ENCODE results near the gene KDM4B.

KDM4B gene

DNA sequence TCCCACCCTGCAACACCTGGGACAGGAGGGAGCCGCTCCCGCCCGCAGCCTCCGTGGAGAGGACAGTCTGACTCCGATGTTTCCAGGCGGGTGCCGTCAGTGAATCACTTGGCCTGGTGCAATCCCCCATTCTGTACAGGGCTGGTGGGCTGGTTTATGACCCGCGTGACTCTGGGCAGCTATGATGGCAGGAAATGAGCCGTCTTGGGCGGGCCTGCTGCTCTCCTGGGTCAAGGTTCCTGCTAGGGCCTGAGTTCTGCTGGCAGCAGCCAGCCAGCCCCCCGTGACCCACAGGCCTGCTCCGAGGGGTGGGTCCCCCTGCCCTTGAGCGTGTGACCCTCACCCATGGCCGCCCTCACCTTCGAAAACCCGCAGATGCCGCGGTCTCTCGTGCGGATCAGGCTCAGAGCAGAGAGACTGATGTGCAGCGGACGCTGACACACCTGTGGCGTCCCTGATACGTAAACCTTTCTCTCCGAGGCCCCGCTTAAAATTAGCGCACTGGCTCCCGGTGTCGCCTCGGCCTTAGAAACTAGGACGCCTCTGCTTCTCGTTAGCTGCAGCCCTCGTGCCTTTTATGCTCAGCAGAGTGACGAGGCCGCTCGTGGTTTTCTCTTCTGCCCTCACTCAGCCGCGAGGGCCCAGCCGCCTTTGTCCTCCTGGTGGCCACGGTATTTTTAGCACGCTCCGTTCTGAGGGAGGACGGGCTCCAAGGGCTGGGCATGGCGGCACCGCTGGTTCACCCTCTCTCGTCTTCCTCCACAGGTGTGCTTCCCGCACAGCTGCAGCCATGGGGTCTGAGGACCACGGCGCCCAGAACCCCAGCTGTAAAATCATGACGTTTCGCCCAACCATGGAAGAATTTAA lies 63.4 kb downstream of the KDM4B start:
- DNase-seq (ENCODE audit: low read depth), result no peak

DNA sequence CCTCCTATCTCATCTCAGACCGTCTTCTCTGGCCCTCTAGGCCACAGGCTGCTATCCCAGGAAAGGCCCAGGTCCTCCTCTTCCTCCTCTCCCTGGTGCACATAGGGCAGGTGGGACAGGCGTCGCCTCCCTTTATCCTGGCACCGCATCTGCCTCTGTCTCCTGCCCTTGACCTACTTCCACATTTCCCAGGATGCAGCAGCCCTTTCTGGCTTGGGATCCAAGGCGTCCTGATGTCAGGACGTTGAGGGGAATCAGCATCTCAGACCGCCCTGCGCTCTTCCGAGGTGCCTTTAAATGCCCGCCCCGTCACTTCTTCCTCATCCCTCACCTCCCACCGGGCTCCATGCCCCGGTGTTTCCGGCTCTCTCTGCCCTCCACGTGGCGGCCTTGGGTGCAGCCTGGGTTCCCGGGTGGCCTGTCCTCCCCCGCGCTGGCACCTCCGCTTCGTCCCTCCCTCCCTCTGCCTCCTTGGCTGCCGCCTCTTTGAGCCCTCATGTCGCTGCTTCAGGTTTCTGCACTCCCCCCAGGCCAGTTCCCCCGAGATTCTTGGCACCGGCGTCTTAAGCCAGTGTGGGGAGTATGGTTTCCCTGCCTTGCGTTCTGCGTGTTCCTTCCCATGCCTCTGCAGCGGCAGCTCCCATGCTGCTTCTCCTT lies 66.3 kb downstream of the KDM4B start:
- no peak for DNase-seq (ENCODE audit: low read depth)

DNA sequence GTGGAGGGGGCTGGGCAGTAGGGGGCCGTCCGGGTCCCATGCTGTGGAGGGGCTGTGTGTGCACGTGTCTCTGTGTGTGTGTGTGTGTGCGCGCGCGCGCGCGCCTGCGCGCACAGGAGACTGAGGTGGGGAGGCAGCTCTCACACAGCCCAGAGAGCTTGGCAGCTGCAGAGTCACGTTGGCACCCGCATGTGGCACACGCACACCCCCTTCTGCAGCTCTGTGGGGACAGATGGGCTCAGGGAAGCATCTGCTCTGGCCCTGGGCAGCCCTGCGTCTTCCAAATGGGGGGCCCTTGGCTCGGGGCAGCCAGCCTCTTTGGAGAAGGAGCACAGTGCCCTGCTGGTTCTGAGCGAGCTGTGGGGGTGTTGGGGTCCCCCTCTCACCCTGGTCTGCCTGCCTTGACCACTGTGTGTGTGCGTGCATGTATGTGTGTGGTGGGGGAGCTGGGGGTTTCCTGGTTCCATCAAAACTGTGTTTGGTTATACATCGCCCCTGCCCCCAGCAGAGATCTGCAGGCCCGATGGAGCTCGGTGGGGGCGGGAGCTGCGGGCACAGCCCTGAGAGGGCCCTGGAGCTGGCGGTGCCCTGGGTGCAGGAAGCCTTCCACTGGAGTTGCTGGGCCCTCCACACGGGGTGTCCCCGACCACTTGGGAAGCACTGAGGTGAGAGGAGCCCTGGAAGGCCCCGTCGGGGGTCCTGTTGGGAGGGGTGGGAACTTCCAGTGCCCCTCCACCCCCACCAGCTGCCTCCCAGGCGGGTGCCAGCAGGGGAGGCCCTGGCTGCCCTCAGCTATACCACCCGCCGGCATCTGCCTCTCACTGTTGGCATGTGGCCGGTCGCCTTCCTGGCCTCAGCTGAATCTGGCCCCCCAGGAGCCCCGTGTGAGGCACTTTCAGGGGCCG lies 67.1 kb downstream of the KDM4B start:
- no peak for DNase-seq (ENCODE audit: low read depth)

DNA sequence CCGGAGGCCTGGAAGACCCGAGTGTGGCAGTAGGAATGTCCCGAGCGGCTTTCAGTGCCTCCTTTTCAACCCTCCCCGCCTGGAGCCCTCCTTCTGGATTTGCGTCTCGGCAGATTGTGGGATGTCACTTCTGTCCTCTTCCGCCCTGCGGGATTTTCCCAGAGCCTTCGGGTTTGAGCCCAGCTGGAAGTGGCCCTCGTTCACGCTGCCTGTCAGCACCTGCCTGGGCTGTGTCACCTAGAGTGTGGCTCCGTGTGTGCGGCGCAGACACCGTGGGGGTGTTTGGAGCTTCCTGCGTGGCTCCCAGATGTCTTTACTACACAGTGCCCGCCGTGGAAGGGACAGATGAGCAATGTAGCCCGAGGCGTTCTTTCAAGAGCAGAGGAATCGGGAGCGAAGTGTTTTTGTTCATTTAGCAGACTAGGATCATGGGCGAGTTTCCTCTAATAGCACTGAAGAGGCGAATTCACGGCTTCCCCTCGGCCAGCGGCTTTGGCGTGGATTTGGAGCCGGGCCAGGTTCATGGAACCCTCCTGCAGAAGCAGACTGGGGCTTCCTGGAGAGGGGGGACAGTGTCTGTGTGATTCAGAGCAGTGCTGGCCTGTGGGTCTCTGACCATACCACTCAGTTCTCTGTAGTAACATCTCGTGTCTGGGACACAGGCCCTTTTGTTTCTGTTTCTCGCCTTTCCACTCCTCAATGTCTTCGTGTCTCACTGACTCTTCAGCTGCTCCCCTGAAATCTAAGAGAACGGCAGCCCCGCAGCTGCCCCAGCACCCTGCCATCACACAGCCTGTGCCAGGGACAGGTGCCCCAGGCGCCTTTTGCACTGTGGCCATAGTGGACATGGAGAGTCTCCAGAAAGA lies 68.0 kb downstream of the KDM4B start:
- no peak for DNase-seq (ENCODE audit: low read depth)

DNA sequence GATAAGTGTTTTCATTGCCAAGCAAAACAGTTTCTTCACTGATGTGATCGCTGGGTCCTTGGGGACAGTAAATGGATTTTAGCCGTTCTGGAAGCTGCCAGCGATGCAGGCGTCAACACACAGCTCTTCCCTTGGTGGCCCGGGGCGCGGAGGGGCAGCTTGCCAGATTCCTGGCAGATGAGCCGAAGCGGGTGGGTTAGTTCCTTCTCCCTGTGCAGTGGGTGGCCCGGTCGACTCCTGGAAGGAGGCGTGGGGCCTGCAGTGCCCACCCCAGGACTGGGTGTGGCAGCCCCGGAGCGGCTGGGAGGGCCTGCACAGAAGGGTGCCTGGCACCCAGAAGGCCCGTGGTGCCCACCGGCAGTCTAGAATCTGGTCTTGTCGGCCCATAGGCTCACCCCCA lies 69.0 kb downstream of the KDM4B start:
- no peak for DNase-seq (ENCODE audit: low read depth)

DNA sequence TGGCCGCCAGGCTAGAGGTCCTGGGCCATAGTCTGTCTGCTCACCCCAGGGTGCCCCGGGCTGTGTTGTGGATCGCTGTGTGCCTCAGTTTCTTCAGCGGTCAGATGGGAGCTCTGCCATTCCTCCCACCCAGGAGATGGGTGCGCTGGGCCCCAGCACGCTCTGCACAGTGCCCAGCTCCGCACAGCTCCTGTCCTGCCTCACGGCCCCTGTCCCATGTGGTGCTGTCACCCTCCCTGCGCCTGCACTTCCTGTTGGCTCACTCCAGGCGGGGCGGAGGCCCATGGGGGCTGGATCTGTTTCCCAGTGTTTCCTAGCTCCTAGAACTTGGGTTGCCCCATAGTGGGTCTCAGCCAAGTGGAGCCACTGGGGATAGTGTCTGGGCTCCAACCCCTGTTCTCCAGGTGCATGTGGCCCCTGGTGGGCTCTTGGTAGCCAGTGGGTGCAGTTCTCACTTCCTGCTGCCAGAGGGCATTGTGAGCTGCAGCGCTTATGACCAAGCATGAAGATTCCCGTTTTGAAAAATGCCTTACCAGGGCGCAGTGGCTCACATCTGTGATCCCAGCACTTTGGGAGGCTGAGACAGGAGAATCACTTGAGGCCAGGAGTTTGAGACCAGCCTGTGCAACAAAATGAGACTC lies 69.8 kb downstream of the KDM4B start:
- DNase-seq (ENCODE audit: low read depth), result no peak

DNA sequence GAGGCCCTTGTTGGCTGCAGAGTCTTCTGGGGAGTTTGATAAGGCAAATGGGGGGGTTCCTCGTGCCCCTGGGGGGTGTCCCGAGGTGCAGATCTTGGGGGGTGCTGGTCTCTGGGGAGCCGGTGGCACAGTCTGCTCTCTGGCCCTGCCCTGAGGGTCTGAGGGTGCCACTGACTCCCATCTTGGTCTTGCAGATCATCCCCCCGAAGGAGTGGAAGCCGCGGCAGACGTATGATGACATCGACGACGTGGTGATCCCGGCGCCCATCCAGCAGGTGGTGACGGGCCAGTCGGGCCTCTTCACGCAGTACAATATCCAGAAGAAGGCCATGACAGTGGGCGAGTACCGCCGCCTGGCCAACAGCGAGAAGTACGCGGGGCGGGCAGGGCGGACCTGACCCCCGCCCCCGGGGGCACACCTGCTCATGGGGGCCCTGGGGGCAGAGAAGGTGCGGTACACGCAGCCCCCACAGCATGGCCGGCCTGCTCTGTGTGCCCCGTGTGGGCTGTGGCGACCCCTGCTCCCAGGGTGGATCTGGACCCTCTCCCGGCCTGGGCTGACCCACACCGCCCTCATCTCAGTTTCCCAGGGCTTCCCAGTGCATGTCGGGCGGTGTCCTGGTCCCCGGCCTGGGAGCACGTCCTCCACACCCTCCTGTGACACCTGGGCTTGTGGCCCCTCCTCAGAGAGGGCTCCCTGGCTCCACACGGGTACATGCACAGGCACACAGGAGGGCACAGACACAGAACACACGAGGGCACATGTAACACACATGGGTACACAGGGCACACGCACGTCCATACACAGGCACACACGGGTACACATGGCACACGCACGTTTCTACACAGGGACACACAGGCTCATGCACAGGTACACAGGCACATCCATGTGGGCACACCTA lies 71.0 kb downstream of the KDM4B start:
- no peak for DNase-seq (ENCODE audit: low read depth)

DNA sequence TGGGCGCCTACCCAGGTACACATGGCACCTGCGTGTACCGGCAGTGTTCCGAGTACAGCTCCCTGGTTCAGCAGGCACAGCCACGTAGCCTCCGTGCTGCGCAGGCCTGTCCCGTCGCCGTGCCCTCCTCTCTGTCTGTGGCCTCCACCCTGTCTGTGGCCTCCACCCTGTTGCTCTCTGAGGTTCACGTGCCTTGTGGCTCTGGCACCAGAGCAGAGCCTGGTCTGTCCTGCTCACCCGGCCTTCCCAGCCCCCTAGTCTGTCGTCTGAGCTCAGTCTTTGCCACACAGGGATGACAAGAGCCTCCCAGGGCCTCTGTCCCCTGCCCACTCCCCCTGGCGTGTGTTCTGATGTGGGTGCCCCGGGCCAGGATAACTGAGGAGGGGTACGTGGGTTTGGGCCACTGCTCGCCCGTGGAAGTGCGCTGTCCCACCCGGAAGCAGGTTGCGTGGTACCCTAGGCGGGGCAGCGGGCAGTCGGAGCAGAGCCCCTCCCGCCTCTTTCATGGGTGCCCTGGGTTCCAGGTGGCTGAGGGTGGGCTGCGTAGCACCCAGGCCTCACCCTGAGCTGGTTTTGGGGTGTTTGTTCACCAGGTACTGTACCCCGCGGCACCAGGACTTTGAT lies 71.7 kb downstream of the KDM4B start:
- DNase-seq (ENCODE audit: low read depth), result no peak

DNA sequence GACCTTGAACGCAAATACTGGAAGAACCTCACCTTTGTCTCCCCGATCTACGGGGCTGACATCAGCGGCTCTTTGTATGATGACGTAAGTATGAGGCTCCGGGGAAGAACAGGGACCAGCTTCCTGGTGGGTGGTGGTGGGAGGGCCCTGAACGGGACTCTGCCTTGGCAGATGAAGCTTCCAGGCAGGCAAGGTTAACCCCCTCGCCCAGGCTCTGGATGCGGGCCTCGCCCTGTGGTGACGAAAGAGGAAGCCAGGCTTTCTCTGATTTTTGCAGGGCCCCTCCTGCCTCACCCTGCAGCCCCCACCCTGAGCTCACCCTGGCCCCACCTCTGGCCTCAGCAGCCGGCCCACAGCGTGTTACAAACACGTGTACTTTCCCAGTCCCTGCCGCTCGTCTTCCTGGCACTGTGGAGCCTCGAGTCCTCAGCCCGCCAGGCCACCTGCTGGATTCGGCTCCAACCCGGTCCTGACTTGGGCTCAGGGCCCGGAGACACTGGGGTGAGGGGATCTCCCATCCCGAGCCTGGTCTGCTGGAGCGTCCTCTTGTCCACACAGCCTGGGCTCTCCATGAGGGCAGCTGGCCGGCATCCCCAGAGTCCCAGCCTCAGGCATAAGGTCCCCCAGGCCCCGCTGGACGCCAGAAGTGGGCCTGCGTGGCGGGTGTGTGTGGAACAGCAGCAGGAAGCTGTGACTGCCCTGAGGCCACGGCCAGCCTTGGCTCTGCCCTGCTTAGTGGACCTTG lies 72.4 kb downstream of the KDM4B start:
- no peak for DNase-seq (ENCODE audit: low read depth)

DNA sequence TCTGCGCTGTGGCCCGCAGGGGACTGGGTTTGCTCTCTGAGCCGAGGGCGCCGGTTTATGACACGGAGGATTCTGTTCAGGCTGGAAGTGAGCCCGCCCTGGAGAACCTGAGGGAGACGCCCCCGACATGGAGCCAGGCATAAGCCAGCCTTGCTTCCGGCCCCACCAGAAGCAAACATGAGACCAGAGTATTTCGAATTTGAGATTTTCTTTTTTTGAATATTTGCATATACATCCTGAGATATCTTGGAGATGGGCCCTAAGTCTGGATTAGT lies 72.9 kb downstream of the KDM4B start:
- no peak for DNase-seq (ENCODE audit: low read depth)

DNA sequence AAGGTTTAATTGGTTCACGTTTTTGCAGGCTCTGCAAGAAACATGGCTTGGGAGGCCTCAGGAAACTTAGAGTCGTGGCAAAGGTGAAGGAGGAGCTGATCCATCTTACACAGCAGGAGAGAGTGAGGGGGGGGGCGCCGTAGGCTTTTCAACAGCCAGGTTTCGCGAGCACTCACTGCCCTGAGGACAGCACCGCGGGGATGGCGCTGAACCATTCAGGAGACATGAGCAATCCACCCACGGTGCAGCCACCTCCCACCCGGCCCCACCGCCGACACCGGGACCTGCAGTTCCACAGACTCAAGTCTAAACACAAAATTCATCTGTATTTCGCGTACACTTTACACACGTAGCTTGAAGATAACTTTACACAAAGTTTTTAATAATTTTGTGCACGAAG lies 73.6 kb downstream of the KDM4B start:
- no peak for DNase-seq (ENCODE audit: low read depth)

DNA sequence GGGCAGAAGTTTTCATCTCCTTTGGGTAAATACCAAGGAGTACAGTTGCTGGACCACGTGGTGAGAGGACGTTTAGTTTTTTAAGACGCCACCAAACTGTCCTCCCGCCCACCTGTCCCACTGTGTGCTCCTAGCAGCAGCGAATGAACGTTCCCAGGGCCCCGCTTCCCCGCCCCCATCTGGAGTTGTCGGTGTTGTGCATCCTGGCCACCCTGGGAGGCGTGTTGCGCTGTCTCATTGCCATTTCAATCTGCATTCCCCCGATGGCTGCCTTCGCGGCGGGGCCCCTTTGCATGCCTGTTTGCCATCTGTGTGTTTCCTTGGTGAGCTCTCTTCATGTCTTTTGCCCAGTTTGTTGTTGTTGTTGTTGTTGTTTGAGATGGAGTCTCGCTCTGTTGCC lies 76.1 kb downstream of the KDM4B start:
- DNase-seq (ENCODE audit: low read depth), result no peak

DNA sequence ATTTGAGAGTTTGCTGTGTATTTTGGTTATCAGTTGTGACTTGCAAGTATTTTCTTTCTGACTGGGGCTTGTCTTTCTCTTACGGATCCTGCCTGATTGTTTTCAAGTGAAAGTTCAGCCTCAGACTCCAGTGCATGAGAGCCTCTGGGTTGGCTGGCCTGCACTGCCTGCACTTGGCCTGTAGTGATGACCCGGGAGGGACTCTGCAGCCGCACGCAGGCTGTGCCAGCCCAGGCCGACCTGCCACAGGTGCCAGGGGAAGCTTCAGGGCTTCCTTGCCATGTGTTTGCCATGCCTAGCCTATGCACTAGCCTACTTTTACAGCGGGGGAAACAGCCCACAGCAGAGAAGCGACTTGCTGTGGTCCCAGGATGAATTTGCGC lies 77.0 kb downstream of the KDM4B start:
- no peak for DNase-seq (ENCODE audit: low read depth)

DNA sequence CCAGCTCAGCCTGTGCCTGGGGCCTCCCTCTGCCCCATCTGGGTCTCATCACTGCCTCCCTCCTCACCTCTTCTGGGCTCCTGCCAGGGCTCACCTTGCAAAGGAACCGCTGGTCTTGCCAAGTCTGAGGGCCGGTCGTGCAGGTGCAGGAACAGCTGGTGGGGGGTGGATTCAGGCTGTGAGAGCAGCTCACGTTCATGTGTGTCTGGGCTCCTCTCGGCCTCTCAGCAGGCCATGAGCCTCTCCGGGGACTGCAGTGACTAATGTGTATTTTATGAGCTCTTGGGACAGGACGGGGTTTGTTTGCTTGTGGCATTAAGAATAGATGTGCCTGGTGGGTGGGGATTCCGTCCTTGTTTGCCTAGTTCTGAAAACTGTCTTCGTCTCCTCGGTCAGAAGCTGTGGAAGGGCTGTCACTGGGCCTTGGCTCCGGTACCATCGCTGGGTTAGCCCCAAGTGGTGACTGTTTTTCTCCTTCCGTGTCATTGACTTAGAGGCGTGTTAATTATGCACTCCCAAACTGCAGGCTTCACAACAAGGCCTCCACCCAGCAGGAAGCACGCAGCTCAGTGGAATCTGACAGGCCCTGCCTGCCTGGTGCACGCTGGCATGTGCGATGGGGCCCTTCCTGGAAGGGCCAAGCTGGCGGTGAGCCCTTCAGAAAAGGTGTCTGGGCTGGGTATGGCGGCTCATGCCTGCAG lies 77.6 kb downstream of the KDM4B start:
- no peak for DNase-seq (ENCODE audit: low read depth)

DNA sequence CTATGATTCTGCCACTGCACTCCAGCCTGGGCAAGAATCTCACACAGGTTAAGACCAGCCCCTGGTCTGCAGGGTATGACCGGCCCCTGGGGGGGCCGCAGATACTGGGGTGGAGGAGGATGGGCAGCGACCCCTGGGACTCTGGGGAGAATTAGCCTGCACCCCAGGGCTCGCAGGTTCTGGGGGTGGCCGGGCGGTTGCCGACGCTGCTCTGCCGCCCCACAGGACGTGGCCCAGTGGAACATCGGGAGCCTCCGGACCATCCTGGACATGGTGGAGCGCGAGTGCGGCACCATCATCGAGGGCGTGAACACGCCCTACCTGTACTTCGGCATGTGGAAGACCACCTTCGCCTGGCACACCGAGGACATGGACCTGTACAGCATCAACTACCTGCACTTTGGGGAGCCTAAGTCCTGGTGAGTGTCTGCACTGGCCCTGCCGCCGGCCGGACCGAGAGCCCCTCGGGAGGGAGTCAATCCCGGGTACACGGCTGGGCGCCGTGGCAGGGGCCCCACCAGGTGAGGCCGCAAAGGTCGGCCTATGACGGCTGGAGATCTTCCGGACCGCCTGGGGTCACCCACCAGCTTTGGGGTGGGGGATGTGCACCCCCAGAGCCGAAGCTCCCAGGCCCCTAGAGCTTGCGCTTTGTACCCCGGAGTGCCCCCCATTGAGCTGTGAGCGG lies 78.5 kb downstream of the KDM4B start:
- DNase-seq (ENCODE audit: low read depth), result no peak

DNA sequence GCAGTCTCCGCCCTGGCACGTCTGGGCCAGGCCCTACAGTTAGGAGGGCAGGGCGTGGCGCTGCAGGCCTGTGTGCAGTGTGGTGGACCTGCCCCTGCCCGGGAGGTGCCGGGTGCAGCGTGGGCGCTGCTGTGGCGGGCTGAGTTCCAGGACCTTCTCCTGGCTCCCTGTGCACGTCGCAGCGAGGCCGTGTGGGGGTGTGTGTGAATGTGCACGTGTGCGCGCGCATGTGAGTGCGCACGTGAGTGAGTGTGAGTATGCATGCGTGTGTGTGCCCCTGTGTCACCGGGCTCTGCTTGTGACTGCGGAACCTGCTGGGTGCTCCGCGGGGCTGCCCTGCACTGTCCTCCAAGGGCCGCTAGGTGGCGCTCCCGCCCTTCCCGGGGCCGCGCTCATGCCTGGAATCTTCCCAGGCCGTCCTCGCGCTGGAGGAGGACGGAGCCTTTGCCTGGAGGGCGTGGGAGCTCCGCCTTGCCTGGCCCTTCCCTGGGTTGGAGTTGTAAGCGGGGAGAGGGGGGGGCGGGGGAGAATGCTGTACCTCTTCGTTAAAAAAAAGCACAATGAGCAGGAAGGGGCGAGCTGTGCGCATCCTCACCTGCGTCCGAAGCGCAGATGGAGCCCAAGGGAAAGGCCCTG lies 79.3 kb downstream of the KDM4B start:
- no peak for DNase-seq (ENCODE audit: low read depth)

DNA sequence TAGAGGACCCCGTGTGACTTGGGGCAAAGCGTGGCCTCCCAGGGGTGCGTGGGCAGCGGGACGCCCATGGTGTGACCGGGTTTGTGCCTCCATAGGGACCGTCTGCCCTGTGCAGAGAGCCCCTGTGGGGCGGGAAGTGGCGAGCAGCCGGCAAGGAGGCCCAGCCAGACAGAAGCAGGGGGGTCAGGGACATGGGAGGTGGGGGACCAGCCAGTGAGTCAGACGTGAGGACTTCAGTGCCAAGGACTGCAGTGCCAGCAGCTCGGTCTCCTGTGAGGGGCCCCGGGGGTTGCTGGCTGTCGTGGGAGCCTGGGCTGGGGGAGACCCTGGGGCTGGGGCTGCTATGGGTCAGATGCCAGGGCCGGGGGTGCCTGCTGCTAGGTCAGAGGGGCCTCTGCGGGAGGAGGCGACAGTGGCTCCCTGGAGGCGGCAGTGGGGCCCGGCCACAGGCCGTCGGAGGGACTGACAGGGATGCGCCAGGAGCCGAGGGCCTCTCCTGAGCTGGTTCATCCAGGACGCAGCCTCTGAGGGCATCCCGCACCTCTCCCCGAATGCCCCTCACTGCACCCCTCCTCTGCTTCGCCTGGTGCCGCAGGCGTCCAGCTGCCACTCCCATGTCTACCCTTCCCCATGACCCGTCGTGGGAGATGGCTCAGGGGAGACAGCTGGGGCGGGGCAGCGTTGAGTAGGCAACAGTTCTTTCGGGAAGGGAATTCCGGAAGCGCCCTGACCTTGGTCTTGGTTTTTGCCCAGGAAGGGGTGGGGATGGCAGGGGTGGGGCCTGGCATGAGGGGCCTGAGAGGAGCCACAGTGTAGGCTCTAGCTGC lies 80.0 kb downstream of the KDM4B start:
- no peak for DNase-seq (ENCODE audit: low read depth)
